HepG2 (cell line): ENCODE data around the gene ABCF1. TPM values are rescaled to one million over a fixed set of nuclear protein-coding genes. Genes with fewer than 3 reads are reported as not detected.

ENCODE experiments used
- ARID4A ChIP-seq: sonication (generic); formaldehyde crosslinking; IDR thresholded peaks from 2 replicates; pipeline ENCODE4 v1.5.0; 2020; ENCODE audit warnings: mild to moderate bottlenecking, missing genetic modification reagents, borderline replicate concordance
- DZIP1 ChIP-seq: sonication (generic); formaldehyde crosslinking; IDR thresholded peaks from 2 replicates; pipeline ENCODE4 v1.5.0; 2020; ENCODE audit warnings: mild to moderate bottlenecking, missing genetic modification reagents
- FOSL2 ChIP-seq: sonication (generic); formaldehyde crosslinking; IDR thresholded peaks from 2 replicates; pipeline ENCODE4 v1.4.0; 2020; ENCODE audit warnings: missing genetic modification reagents
- HNRNPH1 ChIP-seq: fragments of 200-400 bp; formaldehyde crosslinking; optimal IDR thresholded peaks from 2 replicates; pipeline ENCODE3; 2017; ENCODE audit warnings: mild to moderate bottlenecking, low read depth, low read length
- KDM6A ChIP-seq: IDR thresholded peaks from 2 replicates; pipeline ENCODE4 v1.6.1; 2016; ENCODE audit warnings: low read depth
- MEIS2 ChIP-seq: sonication (generic); formaldehyde crosslinking; IDR thresholded peaks from 2 replicates; pipeline ENCODE4 v1.9.0; 2021; ENCODE audit warnings: mild to moderate bottlenecking, missing genetic modification reagents
- MIXL1 ChIP-seq: IDR thresholded peaks from 2 replicates; pipeline ENCODE4 v1.6.1; 2016
- MZF1 ChIP-seq: sonication (generic); formaldehyde crosslinking; IDR thresholded peaks from 2 replicates; pipeline ENCODE4 v1.8.1; 2023; ENCODE audit warnings: mild to moderate bottlenecking, missing genetic modification reagents, borderline replicate concordance
- NCOA5 ChIP-seq: sonication (generic); formaldehyde crosslinking; IDR thresholded peaks from 2 replicates; pipeline ENCODE4 v1.4.0; 2020; ENCODE audit warnings: missing genetic modification reagents
- NR3C1 ChIP-seq: sonication (generic); formaldehyde crosslinking; IDR thresholded peaks from 2 replicates; pipeline ENCODE4 v1.4.0; 2020; ENCODE audit warnings: missing genetic modification reagents
- SMAD9 ChIP-seq: sonication (generic); formaldehyde crosslinking; IDR thresholded peaks from 2 replicates; pipeline ENCODE4 v1.5.1; 2020; ENCODE audit warnings: mild to moderate bottlenecking, missing genetic modification reagents
- SRF ChIP-seq: IDR thresholded peaks from 2 replicates; pipeline ENCODE4 v1.6.1; 2011; ENCODE audit warnings: mild to moderate bottlenecking, low read depth, low read length, moderate library complexity
- TEAD2 ChIP-seq: sonication (generic); formaldehyde crosslinking; IDR thresholded peaks from 2 replicates; pipeline ENCODE4 v1.9.0; 2021; ENCODE audit warnings: missing genetic modification reagents
- TRIM24 ChIP-seq: sonication (generic); formaldehyde crosslinking; IDR thresholded peaks from 2 replicates; pipeline ENCODE4 v1.8.0; 2022; ENCODE audit warnings: mild to moderate bottlenecking, missing genetic modification reagents
- ZFP62 ChIP-seq: sonication (generic); formaldehyde crosslinking; IDR thresholded peaks from 2 replicates; pipeline ENCODE4 v1.4.0; 2020; ENCODE audit warnings: missing genetic modification reagents
- ZKSCAN5 ChIP-seq: sonication (generic); formaldehyde crosslinking; IDR thresholded peaks from 2 replicates; pipeline ENCODE4 v1.5.1; 2020; ENCODE audit warnings: mild to moderate bottlenecking, missing genetic modification reagents
- ZNF326 ChIP-seq: sonication (generic); formaldehyde crosslinking; IDR thresholded peaks from 2 replicates; pipeline ENCODE4 v1.4.0; 2020; ENCODE audit warnings: missing genetic modification reagents, borderline replicate concordance
- ZNF383 ChIP-seq: sonication (generic); formaldehyde crosslinking; IDR thresholded peaks from 2 replicates; pipeline ENCODE4 v1.4.0; 2020; ENCODE audit warnings: missing genetic modification reagents, mild to moderate bottlenecking, borderline replicate concordance
- ZNF556 ChIP-seq: sonication (generic); formaldehyde crosslinking; IDR thresholded peaks from 2 replicates; pipeline ENCODE4 v1.4.0; 2020; ENCODE audit warnings: mild to moderate bottlenecking, missing genetic modification reagents, borderline replicate concordance
- ZNF562 ChIP-seq: sonication (generic); formaldehyde crosslinking; IDR thresholded peaks from 2 replicates; pipeline ENCODE4 v1.8.0; 2022; ENCODE audit warnings: missing genetic modification reagents, borderline replicate concordance
- ZNF710 ChIP-seq: sonication (generic); formaldehyde crosslinking; IDR thresholded peaks from 2 replicates; pipeline ENCODE4 v1.5.0; 2020; ENCODE audit warnings: mild to moderate bottlenecking, missing genetic modification reagents, borderline replicate concordance
- polyA plus RNA-seq, 8 experiments: library from polyadenylated mRNA; depleted of rRNA in 3 of 8; stranded (reverse) in 7 of 8; unstranded in 1 of 8; fragments of >200 nt; fragmentation: Illumina TruSeq in 4 of 8; extraction: Trizol in 4 of 8; gene quantifications; 2 replicates each; pipeline versions ENCODE4 v1.2.1 to v1.2.3, GENCODE V29; 2011 to 2016; ENCODE audit warnings: low read depth in 4 of 8, missing spikeins in 1 of 8, mixed read lengths in 1 of 8; ENCODE audit not compliant: insufficient read depth in 1 of 8
- total RNA-seq, 5 experiments: library from RNA; depleted of rRNA; stranded (reverse); fragments of >200 nt; fragmentation: Illumina TruSeq; extraction: Trizol; gene quantifications; 2 replicates each; pipeline ENCODE4 v1.2.3, GENCODE V29; 2016; ENCODE audit warnings: low read depth in 1 of 5
- TF ChIP-seq, protein P1 (sequence below): sonication (generic); formaldehyde crosslinking; IDR thresholded peaks from 2 replicates; pipeline ENCODE4 v1.4.0; 2020; ENCODE audit warnings: missing genetic modification reagents

Gene ABCF1
- total and polyA plus RNA-seq, 2 of the 13 experiments (the other 11 are each of a cell fraction or from before 2014, with no cell fraction given) = 25.4 to 98.9 TPM

GRCh38 chr6:30614843-30615218 lies 43.6 kb downstream of the ABCF1 start (continued):
- TF ChIP-seq, protein P1, sequence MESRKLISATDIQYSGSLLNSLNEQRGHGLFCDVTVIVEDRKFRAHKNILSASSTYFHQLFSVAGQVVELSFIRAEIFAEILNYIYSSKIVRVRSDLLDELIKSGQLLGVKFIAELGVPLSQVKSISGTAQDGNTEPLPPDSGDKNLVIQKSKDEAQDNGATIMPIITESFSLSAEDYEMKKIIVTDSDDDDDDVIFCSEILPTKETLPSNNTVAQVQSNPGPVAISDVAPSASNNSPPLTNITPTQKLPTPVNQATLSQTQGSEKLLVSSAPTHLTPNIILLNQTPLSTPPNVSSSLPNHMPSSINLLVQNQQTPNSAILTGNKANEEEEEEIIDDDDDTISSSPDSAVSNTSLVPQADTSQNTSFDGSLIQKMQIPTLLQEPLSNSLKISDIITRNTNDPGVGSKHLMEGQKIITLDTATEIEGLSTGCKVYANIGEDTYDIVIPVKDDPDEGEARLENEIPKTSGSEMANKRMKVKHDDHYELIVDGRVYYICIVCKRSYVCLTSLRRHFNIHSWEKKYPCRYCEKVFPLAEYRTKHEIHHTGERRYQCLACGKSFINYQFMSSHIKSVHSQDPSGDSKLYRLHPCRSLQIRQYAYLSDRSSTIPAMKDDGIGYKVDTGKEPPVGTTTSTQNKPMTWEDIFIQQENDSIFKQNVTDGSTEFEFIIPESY = no peak
- no peak for TF ChIP-seq NR3C1 (CRISPR knock-in tag)
- TF ChIP-seq ZKSCAN5 = no peak
- TF ChIP-seq ZFP62 (CRISPR knock-in tag) = no peak
- TF ChIP-seq TEAD2 (CRISPR knock-in tag) = no peak
- TF ChIP-seq TRIM24 (CRISPR knock-in tag) = no peak
- no peak for TF ChIP-seq HNRNPH1
- TF ChIP-seq ZNF556 (CRISPR knock-in tag) = 0 out of 2 replicates have a peak, but pooled peaks have one; percentile 15
- TF ChIP-seq MIXL1 (CRISPR knock-in tag) = 0 out of 2 replicates have a peak, but pooled peaks have one; percentile 23
- TF ChIP-seq SMAD9 (CRISPR knock-in tag) = no peak
- TF ChIP-seq ZNF383 (CRISPR knock-in tag) = no peak
- TF ChIP-seq MZF1 (CRISPR knock-in tag) = no peak
- TF ChIP-seq FOSL2 (CRISPR knock-in tag) = no peak
- peak; percentile 43; the same call in 1 of the 2 replicates for TF ChIP-seq ARID4A (CRISPR knock-in tag)
- no peak for TF ChIP-seq DZIP1
- no peak for TF ChIP-seq ZNF562 (CRISPR knock-in tag)
- no peak for TF ChIP-seq KDM6A
- no peak for TF ChIP-seq NCOA5 (CRISPR knock-in tag)
- no peak for TF ChIP-seq MEIS2
- TF ChIP-seq ZNF326 (CRISPR knock-in tag) = no peak
- no peak for TF ChIP-seq SRF
- peak; percentile 31; the same call in 1 of the 2 replicates for TF ChIP-seq ZNF710 (CRISPR knock-in tag)
